ENCODE measurements around the gene PTRHD1.

The PTRHD1 gene

GRCh38 chr2:24821433-24821891, 28.3 kb upstream of the PTRHD1 start:
- peaks cover 99% of the 10 kb centered on the region for H3K36me3 ChIP-seq (ENCODE audit: insufficient read depth, low read length)
- ATAC-seq (ENCODE audit: insufficient read depth, low read depth), result no peak
- peak; percentile 5 for DNase-seq

GRCh38 chr2:24820598-24821432, 27.6 kb upstream of the PTRHD1 start:
- Histone ChIP-seq H4K20me1 (ENCODE audit: insufficient read depth, low read length) (peaks cover 22% of the 10 kb centered on the region), H3K9me3 (ENCODE audit: insufficient read depth, low read length, severe bottlenecking) (no peaks in the 10 kb centered on the region), H3K9ac (ENCODE audit: low read depth, low read length) (no peak overlapping the region), H3K4me3 (ENCODE audit: low read depth in 1 of 2, low read length in 2 of 2) (no peak overlapping the region), H3K4me2 (ENCODE audit: insufficient read depth, low read length) (no peak overlapping the region), H3K27me3 (ENCODE audit: insufficient read depth, low read length, poor library complexity) (no peaks in the 10 kb centered on the region), H3K79me2 (ENCODE audit: insufficient read depth, low read length) (peaks cover 11% of the 10 kb centered on the region; the same call in 1 of the 2 replicates), H2AFZ (ENCODE audit: low read depth, low read length) (no peak overlapping the region), H3K36me3 (ENCODE audit: insufficient read depth, low read length) (peaks cover 99% of the 10 kb centered on the region), H3K27ac (ENCODE audit: low read length) (no peak overlapping the region), H3K4me1 (ENCODE audit: insufficient read depth, low read length) (no peaks in the 10 kb centered on the region)
- TF ChIP-seq EZH2 (IDR thresholded peaks at IDR 0.05; ENCODE audit: borderline replicate concordance, low read depth, low read length, severe bottlenecking) (no peak), CTCF (IDR thresholded peaks at IDR 0.05; ENCODE audit: borderline replicate concordance, extremely low read depth, low read length, poor library complexity, severe bottlenecking) (no peak)
- DNase-seq (peak; percentile 5), ATAC-seq (ENCODE audit: insufficient read depth, low read depth) (0 out of 3 replicates have a peak, but pooled peaks have one; percentile 3)

More at GRCh38 chr2:24821433-24821891, 28.3 kb upstream of the PTRHD1 start:
- H3K79me2 ChIP-seq (ENCODE audit: insufficient read depth, low read length), result peaks cover 7% of the 10 kb centered on the region; the same call in 1 of the 2 replicates
- H3K27me3 ChIP-seq (ENCODE audit: insufficient read depth, low read length, poor library complexity), result no peaks in the 10 kb centered on the region
- no peaks in the 10 kb centered on the region for H3K4me1 ChIP-seq (ENCODE audit: insufficient read depth, low read length)
- TF ChIP-seq EZH2 (IDR thresholded peaks at IDR 0.05; ENCODE audit: borderline replicate concordance, low read depth, low read length, severe bottlenecking) (no peak), CTCF (IDR thresholded peaks at IDR 0.05; ENCODE audit: borderline replicate concordance, extremely low read depth, low read length, poor library complexity, severe bottlenecking) (no peak)
- H4K20me1 ChIP-seq (ENCODE audit: insufficient read depth, low read length), result peaks cover 16% of the 10 kb centered on the region
- H3K27ac ChIP-seq (ENCODE audit: low read length), result no peak overlapping the region
- no peak overlapping the region for H3K4me2 ChIP-seq (ENCODE audit: insufficient read depth, low read length)
- no peak overlapping the region for H3K9ac ChIP-seq (ENCODE audit: low read depth, low read length)
- H2AFZ ChIP-seq (ENCODE audit: low read depth, low read length), result no peak overlapping the region
- H3K4me3 ChIP-seq (ENCODE audit: low read depth in 1 of 2, low read length in 2 of 2), result no peak overlapping the region
- H3K9me3 ChIP-seq (ENCODE audit: insufficient read depth, low read length, severe bottlenecking), result no peaks in the 10 kb centered on the region

- peaks cover 17% of the 10 kb centered on the region; the same call in 1 of the 2 replicates for H3K79me2 ChIP-seq (ENCODE audit: insufficient read depth, low read length)
- peaks cover 29% of the 10 kb centered on the region for H4K20me1 ChIP-seq (ENCODE audit: insufficient read depth, low read length)
- no peaks in the 10 kb centered on the region for H3K4me1 ChIP-seq (ENCODE audit: insufficient read depth, low read length)
- no peaks in the 10 kb centered on the region for H3K9me3 ChIP-seq (ENCODE audit: insufficient read depth, low read length, severe bottlenecking)
- H3K27ac ChIP-seq (ENCODE audit: low read length), result no peak overlapping the region
- no peak overlapping the region for H3K4me2 ChIP-seq (ENCODE audit: insufficient read depth, low read length)
- TF ChIP-seq CTCF (IDR thresholded peaks at IDR 0.05; ENCODE audit: borderline replicate concordance, extremely low read depth, low read length, poor library complexity, severe bottlenecking) (no peak), EZH2 (IDR thresholded peaks at IDR 0.05; ENCODE audit: borderline replicate concordance, low read depth, low read length, severe bottlenecking) (no peak)
- H3K27me3 ChIP-seq (ENCODE audit: insufficient read depth, low read length, poor library complexity), result no peaks in the 10 kb centered on the region
- H3K36me3 ChIP-seq (ENCODE audit: insufficient read depth, low read length), result peaks cover 99% of the 10 kb centered on the region
- peak; percentile 5 for DNase-seq
- no peak overlapping the region for H3K9ac ChIP-seq (ENCODE audit: low read depth, low read length)
- H2AFZ ChIP-seq (ENCODE audit: low read depth, low read length), result no peak overlapping the region
- no peak overlapping the region for H3K4me3 ChIP-seq (ENCODE audit: low read depth in 1 of 2, low read length in 2 of 2)
- no peak for ATAC-seq (ENCODE audit: insufficient read depth, low read depth)
Measured at GRCh38 chr2:24820175-24820513, 27.0 kb upstream of the PTRHD1 start.

Data from DND-41 (cell line).